ENCODE data around the gene DPM1. TPM values are rescaled to one million over a fixed set of nuclear protein-coding genes. Genes with fewer than 3 reads are reported as not detected.

The DPM1 gene
- total and polyA plus RNA-seq, 2 of the 8 experiments (the other 6 are each of a cell fraction or from before 2014, with no cell fraction given): 42.3 to 57.0 TPM

DNA sequence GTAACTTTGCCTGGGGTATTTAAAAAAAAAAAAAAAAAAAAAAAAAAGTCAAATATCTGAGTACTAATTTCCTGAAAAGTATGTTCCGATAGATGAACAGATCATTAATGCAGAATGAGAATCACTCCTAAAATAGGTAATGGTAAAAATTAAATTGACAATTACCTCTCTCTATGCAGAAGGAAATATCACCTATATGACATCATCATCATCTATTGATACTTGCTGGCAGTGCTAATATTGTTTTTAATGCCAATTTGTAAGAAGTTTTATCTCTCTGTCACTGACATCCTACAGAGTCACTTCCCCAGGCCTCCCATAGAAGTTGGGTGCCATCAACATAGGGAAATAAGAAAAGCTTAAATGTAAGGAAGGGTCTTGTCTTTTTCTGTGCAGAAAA, 57.0 kb downstream of the DPM1 start:
- ChIA-PET POLR2A (ENCODE audit: partially characterized antibody) (interaction anchor here (0.6 to 3.2 kb wide), 5 partner anchors 10 to 233 kb away, joined by 3 to 13 read pairs (median 4); no protein-coding TSS in a partner anchor), CTCF (ENCODE audit: partially characterized antibody) (interaction anchor here (0.6 kb wide), 1 partner anchor 108 kb away, joined by 3 read pairs; no protein-coding TSS in a partner anchor)
- Histone ChIP-seq H3K18ac (ENCODE audit: extremely low read depth, low read length) (no peak overlapping the region), H3K56ac (replicated peaks; ENCODE audit: insufficient read length, low read depth, low read length) (no peak overlapping the region), H3K36me3 (ENCODE audit: control insufficient read depth in 2 of 4, insufficient read depth in 4 of 4, low read length in 3 of 4) (peaks cover 25 to 83% (median 58%) of the 10 kb centered on the region in 4 experiments), H2BK20ac (ENCODE audit: low read length) (no peak overlapping the region), H3K4me1 (replicated peaks in 1 of 4; ENCODE audit: control insufficient read depth in 3 of 4, insufficient read depth in 4 of 4, low read length in 3 of 4) (0 out of 7 replicates have a peak, but pooled peaks cover 0 to 1% (median 0%) of the 10 kb centered on the region in 4 experiments), H2BK5ac (ENCODE audit: low read depth, low read length) (no peak overlapping the region), H3K4ac (replicated peaks; ENCODE audit: insufficient read length, low read depth, low read length) (no peak overlapping the region), H3K27me3 (replicated peaks in 1 of 4; ENCODE audit: control insufficient read depth in 3 of 4, extremely low read depth in 1 of 4, insufficient read depth in 3 of 4, low read length in 3 of 4) (no peaks in the 10 kb centered on the region), H2BK12ac (ENCODE audit: low read depth, low read length) (no peak overlapping the region), H3K79me1 (ENCODE audit: low read depth, low read length) (peaks cover 5% of the 10 kb centered on the region), H3K9ac (replicated peaks in 1 of 4; ENCODE audit: extremely low read depth in 1 of 4, low read depth in 3 of 4, low read length in 3 of 4) (no peak overlapping the region), H2AK5ac (ENCODE audit: low read depth, low read length) (no peak overlapping the region), H3K23me2 (ENCODE audit: low read depth, low read length) (no peaks in the 10 kb centered on the region), H3K27ac (ENCODE audit: low read depth, low read length) (no peak overlapping the region), H4K5ac (ENCODE audit: insufficient read length, low read depth, low read length) (no peak overlapping the region), H2AFZ (ENCODE audit: low read length) (no peak overlapping the region), H3K4me2 (ENCODE audit: insufficient read depth in 1 of 2, low read depth in 2 of 2, low read length in 2 of 2) (no peak overlapping the region), H4K8ac (ENCODE audit: extremely low read depth, insufficient read depth, low read length) (no peak overlapping the region), H2BK15ac (ENCODE audit: low read length) (no peak overlapping the region), H3K9me3 (ENCODE audit: insufficient read depth in 2 of 2, low read depth in 1 of 2, low read length in 1 of 2) (no peaks in the 10 kb centered on the region), H4K91ac (replicated peaks; ENCODE audit: insufficient read length, low read length) (no peak overlapping the region), H3K4me3 (ENCODE audit: extremely low read depth in 1 of 4, insufficient read depth in 2 of 4, low read depth in 3 of 4, low read length in 4 of 4) (no peak overlapping the region), H2BK120ac (replicated peaks; ENCODE audit: low read depth, low read length) (no peak overlapping the region), H3K23ac (ENCODE audit: insufficient read length) (no peak overlapping the region), H3K79me2 (ENCODE audit: control insufficient read depth in 1 of 2, insufficient read depth in 2 of 2, low read length in 2 of 2) (peaks cover 14 to 95% of the 10 kb centered on the region in 2 experiments), H4K20me1 (replicated peaks in 1 of 2; ENCODE audit: control insufficient read depth in 1 of 2, insufficient read depth in 2 of 2, low read length in 2 of 2) (peaks cover 23 to 25% of the 10 kb centered on the region in 2 experiments), H3K14ac (ENCODE audit: insufficient read length) (no peak overlapping the region)
- 88% methylated on average over 1 of the region's 1 CpG; no CpG with 5 or more reads in 1 of the 2 experiments for WGBS, 2 experiments (ENCODE audit: extremely low coverage in 1 of 2, insufficient coverage in 1 of 2, insufficient read length in 1 of 2, insufficient replicate concordance in 2 of 2, low coverage in 1 of 2, low lambda C conversion rate in 2 of 2, missing lambda C conversion rate in 1 of 2)
- DNase-seq (ENCODE audit: low read depth in 1 of 2, low spot score in 2 of 2) (no peak), FAIRE-seq (no peak)
- no peak for TF ChIP-seq JUND (IDR thresholded peaks at IDR 0.05; ENCODE audit: low read length)
- no peak for TF ChIP-seq RBBP5 (IDR thresholded peaks at IDR 0.05; ENCODE audit: borderline replicate concordance, low read depth, low read length)
- no peak for TF ChIP-seq CHD1 (IDR thresholded peaks at IDR 0.05; ENCODE audit: low read depth, low read length)
- no peak for TF ChIP-seq PHF8 (conservative IDR thresholded peaks at IDR 0.05; ENCODE audit: low read depth, low read length)
- TF ChIP-seq TEAD4 (IDR thresholded peaks at IDR 0.05; ENCODE audit: low read depth, low read length): no peak
- no peak for TF ChIP-seq CTCF (IDR thresholded peaks at IDR 0.05; ENCODE audit: control extremely low read depth in 1 of 3, insufficient read depth in 1 of 3, low read depth in 1 of 3, low read length in 3 of 3)
- no peak for TF ChIP-seq CEBPB (IDR thresholded peaks at IDR 0.05; ENCODE audit: low read depth, low read length)
- TF ChIP-seq SAP30 (IDR thresholded peaks at IDR 0.05; ENCODE audit: insufficient read depth, insufficient replicate concordance, low read length): no peak
- no peak for TF ChIP-seq EGR1 (IDR thresholded peaks at IDR 0.05; ENCODE audit: borderline replicate concordance, low read depth, low read length)
- TF ChIP-seq CREB1 (IDR thresholded peaks at IDR 0.05): no peak
- TF ChIP-seq BRCA1 (IDR thresholded peaks at IDR 0.05; ENCODE audit: low read depth, low read length): no peak
- no peak for TF ChIP-seq SIRT6 (IDR thresholded peaks at IDR 0.05; ENCODE audit: low read length)
- no peak for TF ChIP-seq SIX5 (IDR thresholded peaks at IDR 0.05; ENCODE audit: low read depth, low read length)
